ENCODE data around the gene CCDC102A.

DNA sequence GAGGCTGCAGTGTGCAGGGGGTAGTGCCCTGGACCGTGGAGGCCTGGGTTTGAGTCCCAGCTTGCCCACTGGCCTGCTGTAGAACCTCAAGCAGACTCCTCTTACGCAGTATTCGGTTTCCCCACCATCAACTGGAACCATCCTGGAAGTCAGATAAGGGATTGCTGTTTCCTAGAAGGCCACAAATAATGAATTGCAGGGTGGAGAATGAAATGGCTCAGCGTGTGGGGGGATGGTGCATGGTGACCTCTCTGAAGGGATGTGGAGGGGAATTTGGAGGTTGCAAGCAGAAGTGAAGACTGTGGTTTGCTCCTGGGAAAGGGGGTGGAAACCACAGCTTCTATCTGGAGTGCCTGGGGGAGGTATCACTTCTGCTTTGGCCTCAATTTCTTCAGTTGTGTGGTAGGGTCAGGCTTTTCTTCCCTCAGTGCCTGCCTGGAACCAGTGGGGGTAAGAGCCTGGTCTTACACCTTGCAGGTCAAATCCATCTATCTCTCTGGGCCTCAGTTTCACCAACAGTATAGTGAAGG is 7.8 kb upstream of the CCDC102A start:
- TF ChIP-seq, protein P1, sequence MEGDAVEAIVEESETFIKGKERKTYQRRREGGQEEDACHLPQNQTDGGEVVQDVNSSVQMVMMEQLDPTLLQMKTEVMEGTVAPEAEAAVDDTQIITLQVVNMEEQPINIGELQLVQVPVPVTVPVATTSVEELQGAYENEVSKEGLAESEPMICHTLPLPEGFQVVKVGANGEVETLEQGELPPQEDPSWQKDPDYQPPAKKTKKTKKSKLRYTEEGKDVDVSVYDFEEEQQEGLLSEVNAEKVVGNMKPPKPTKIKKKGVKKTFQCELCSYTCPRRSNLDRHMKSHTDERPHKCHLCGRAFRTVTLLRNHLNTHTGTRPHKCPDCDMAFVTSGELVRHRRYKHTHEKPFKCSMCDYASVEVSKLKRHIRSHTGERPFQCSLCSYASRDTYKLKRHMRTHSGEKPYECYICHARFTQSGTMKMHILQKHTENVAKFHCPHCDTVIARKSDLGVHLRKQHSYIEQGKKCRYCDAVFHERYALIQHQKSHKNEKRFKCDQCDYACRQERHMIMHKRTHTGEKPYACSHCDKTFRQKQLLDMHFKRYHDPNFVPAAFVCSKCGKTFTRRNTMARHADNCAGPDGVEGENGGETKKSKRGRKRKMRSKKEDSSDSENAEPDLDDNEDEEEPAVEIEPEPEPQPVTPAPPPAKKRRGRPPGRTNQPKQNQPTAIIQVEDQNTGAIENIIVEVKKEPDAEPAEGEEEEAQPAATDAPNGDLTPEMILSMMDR (conservative IDR thresholded peaks at IDR 0.05 in 1 of 2, IDR thresholded peaks at IDR 0.05 in 1 of 2; ENCODE audit: extremely low read depth in 1 of 2, insufficient read depth in 1 of 2, low read depth in 1 of 2, low read length in 2 of 2): no peak
- no peak for TF ChIP-seq EZH2 (IDR thresholded peaks at IDR 0.05; ENCODE audit: borderline replicate concordance, low read length)

Measured in mammary epithelial cell (primary cell).